Hematopoietic multipotent progenitor cell treated with erythropoietin and hydrocortisone succinate and interleukin-3 and kit ligand, for 17 days (in vitro differentiated cells): Measurements from ENCODE around the gene COX15.
"Not testable (repeated sequence)": the region's sequence is repeated elsewhere in the genome, so short reads cannot be mapped to it uniquely, and the experiment has no call there.

Source experiments
- DNase-seq: peaks from one replicate; pipeline ENCODE4 v3.0.0-alpha.2; 2015; ENCODE audit warnings: low spot score

Gene COX15

GRCh38 chr10:99732033-99732842, at the start of gene COX15, which contains the start of gene CUTC:
TSS of gene COX15 (minus strand) at chr10:99732127. CDS start at chr10:99732049, 78 bp downstream.
TSS of gene CUTC (plus strand) at chr10:99732234. CDS start at chr10:99732349, 115 bp downstream.
- peak; percentile 97 for DNase-seq

GRCh38 chr10:99779335-99779734, 47.4 kb upstream of the COX15 start:
- no peak for DNase-seq

GRCh38 chr10:99777918-99778714, 46.2 kb upstream of the COX15 start:
- DNase-seq = no peak

- DNase-seq = peak; percentile 41
Measured at GRCh38 chr10:99775850-99776249, 43.9 kb upstream of the COX15 start.

GRCh38 chr10:99770408-99771045, 38.6 kb upstream of the COX15 start:
- DNase-seq = no peak

- DNase-seq = no peak
Measured at GRCh38 chr10:99769706-99770105, 37.8 kb upstream of the COX15 start.

GRCh38 chr10:99768556-99768955, 36.6 kb upstream of the COX15 start:
- no peak for DNase-seq

- DNase-seq = no peak
Measured at GRCh38 chr10:99767901-99768300, 36.0 kb upstream of the COX15 start.

GRCh38 chr10:99766302-99766681, 34.4 kb upstream of the COX15 start:
- DNase-seq = no peak

- DNase-seq = no peak
Measured at GRCh38 chr10:99765672-99766301, 33.9 kb upstream of the COX15 start.

- no peak for DNase-seq
Measured at GRCh38 chr10:99761365-99761764, 29.4 kb upstream of the COX15 start.

GRCh38 chr10:99760321-99760720, 28.4 kb upstream of the COX15 start:
- DNase-seq = no peak

GRCh38 chr10:99758211-99758891, 26.4 kb upstream of the COX15 start:
- no peak for DNase-seq

- no peak for DNase-seq
Measured at GRCh38 chr10:99756159-99756558, 24.2 kb upstream of the COX15 start.

- DNase-seq = no peak
Measured at GRCh38 chr10:99754670-99755069, 22.7 kb upstream of the COX15 start.

- no peak for DNase-seq
Measured at GRCh38 chr10:99750641-99751040, 18.7 kb upstream of the COX15 start.

- no peak for DNase-seq
Measured at GRCh38 chr10:99748823-99749451, 17.0 kb upstream of the COX15 start.

- DNase-seq = not testable (repeated sequence)
Measured at GRCh38 chr10:99746166-99746565, 14.2 kb upstream of the COX15 start.

- no peak for DNase-seq
Measured at GRCh38 chr10:99743841-99744240, 11.9 kb upstream of the COX15 start.

- DNase-seq = no peak
Measured at GRCh38 chr10:99742701-99743100, 10.8 kb upstream of the COX15 start.

GRCh38 chr10:99742254-99742653, 10.3 kb upstream of the COX15 start:
- DNase-seq = no peak
